Islet of Langerhans (tissue), 1 donor: ENCODE measurements around the gene DEPDC5.

Experiments
- FAIRE-seq: peaks from one replicate; lab custom pipeline; 2011; peaks lifted over from hg19 to GRCh38; lab: Jason Lieb, UNC

DEPDC5 gene

DNA sequence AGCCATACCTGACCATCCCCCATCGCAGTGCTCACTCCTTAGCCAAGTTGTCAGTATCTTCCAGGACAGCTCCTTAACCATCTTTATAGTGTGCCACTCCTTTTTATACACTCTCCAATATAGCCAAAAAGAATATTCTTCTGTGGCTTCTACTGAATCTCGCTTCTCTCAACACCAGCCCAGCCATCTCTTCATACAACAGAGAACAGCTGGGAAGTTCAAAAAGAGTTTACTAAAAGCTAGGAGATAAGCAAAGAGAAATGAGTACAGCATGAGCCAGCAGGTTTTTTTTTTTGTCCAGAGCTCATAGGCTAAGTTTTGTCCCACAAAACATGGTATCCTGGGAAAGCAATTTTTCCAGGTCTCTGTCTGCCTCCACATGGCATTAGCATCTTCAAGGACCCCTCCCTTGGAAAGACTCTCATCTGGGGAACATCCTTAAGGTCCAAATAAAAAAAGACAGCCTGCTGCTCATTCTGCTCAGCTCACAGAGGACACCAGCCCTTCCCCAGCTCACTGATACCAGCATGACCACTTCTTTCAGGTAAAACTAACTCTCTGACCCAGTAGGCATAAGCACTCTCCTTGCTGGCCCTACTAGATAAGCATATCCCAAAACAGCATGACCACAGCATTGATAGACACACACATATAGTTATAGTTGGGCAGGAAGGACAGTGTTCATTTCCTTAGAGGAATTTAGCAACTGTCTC lies 141.7 kb downstream of the DEPDC5 start:
- FAIRE-seq, result no peak

DNA sequence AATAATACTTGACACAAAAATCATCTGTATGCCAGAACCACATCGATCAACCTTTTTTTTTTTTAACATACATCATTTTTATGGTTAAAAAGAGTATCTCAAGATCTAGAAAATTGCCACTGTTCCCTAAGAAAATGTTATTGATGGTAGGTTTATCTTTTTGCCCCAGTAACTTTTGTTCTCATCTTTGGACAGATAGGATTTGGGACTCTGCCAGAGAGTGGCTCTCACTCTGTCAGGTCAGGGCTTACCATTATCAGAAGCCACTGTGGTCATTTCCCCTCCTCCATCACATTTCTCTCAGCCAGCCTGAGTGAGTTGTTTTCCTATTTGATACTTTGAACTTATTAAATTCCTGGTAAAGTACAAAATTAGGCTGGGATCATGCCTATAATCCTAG lies 142.7 kb downstream of the DEPDC5 start:
- FAIRE-seq, result no peak

DNA sequence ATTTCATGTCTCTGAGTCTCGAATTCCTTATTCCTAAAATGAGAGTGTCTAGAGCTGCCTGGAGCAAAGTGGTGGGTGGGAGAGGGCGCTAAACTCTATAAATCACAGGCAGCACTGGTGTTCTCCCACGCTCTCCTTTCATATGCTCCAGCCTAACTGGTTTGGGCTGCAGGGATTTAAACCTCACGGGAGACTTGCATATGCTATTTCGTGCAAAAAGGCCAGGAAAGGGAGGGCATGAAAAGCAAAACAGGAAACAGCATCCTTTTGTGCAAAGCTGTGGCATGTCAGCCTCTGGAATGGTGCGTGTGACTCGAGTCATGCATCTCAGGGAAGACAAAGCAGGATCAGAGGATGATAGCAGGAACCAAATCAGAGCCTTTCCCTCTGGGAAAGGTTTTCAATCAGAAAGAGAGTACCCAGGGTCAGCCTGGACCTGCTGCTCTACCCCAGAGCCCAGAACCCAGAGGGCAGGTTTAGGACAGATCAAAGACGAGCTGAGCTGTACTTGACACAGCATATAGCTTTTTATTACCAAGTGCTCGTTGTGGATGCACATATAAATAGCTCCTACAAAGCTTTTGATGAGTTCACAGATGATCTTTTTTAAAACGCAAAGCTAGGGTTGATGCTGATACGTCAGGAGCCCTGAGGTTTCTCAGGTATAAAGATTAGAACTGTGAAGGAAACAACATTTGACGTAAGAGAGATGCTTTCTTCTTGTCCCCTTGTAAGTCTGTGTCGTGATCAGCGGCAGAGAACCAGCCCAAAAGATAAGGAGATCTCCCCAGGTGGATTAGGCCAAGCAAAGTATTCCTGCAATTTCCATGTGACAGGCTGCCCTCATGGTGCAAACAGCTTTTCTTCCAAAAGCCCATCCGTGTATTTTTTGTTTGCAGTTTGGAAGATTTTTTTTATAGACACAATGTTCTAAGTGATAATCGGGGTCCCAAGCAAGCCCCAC lies 144.3 kb downstream of the DEPDC5 start:
- no peak for FAIRE-seq

DNA sequence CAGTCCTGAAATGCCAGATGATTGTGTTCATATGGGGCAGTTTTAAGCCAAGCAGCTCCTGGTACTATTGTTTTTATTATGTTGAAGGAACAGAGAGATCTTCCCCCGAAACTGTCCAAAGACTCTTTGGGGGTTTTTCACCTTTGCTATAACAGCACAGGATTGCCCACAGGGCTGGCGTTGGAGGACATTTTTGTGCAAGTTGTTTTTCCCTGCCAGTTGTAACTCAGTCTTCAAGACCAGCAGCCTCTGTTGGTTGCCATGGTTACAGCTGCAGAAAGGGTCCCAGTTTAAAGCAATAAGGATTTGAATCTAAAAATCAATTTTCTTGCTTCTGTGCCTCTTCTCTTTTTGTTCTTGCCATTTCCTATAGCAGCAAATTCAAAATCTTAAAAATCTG lies 145.1 kb downstream of the DEPDC5 start:
- no peak for FAIRE-seq

DNA sequence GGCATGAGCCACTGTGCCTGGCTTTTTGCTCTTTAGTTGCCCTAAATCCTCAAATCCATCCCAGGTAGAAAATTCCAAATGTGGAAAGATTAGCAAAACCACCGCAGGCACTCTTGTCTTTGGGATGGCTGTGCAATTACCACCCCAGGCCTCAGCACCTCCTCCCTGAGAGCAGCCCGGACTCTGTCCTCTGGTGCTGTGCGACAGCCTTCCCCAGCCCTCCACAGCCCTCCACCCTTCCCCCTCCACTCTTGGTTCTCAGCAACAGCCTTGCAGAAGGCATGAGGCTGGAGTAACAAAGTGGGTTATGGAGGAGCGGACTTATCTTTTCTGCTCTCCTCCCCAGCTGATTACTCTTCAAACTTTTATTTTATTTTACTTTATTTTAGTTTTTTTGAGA lies 145.8 kb downstream of the DEPDC5 start:
- FAIRE-seq, result no peak

DNA sequence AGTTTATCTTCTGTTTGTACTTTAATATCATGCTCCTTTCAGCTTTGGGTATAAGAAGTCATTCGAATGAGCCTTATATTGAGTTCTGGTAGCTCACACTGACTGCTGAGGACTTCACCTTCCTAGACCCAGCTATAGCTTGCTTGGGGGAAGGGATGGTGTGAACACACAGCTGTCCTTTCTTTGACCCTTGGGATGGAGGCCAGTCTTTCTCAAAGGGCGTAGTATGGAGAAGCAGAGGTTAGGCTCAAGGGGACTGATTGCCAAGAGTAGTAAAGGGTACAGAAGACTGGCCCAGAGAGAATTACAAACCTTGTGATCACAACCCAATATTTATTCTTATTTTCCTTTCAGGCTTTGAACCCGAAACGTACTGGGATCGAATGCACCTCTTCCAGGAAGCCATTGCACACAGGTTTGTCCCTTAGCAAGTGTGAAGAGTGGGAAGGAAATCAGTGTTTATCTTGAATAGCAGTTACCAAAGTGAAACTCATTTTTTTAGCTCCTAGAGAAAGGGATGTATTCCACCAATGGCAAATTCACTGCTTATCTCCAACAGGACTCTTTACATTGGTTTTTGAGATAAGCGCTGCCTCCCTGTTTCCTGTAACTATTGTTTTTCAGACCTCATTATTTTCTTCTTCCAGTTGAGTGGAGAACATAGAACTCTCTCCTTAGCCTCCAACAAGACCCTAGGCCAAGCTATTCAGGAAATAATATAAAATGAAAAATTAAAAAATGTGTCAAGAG lies 147.7 kb downstream of the DEPDC5 start:
- no peak for FAIRE-seq

DNA sequence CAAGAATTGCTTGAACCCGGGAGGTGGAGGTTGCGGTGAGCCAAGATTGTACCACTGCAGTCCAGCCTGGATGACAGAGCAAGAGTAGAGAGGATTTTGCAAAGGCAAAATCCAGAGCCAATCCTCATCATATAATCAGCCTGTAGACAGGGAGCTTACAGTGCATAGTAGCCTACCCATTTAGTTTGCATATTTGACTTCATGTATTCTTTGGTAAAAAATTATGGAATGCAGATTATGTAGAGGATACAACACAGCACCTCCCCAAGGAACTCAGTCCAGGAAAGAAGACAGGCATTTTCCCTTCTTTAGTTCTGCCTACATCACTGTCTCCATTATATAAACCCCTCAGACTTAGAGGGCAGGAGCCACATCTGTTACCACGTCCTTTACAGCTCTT lies 150.8 kb downstream of the DEPDC5 start:
- no peak for FAIRE-seq

DNA sequence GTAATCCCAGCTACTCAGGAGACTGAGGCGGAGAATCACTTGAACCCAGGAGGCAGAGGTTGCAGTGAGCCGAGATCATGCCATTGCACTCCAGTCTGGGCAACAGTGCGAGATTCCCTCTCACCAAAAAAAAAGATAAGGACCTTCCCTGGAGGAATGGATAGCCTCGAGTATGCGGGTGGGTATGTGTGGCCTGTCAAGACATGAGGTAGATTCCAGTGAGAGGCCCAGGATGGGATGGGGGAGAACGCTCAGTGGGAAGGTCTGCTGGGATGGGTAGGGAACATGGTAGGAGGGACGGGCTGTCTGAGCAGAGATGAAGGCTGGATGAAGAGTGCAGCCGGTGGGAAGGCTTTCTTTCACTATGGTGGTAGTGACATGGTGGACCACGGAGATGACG lies 151.5 kb downstream of the DEPDC5 start:
- FAIRE-seq, result no peak

DNA sequence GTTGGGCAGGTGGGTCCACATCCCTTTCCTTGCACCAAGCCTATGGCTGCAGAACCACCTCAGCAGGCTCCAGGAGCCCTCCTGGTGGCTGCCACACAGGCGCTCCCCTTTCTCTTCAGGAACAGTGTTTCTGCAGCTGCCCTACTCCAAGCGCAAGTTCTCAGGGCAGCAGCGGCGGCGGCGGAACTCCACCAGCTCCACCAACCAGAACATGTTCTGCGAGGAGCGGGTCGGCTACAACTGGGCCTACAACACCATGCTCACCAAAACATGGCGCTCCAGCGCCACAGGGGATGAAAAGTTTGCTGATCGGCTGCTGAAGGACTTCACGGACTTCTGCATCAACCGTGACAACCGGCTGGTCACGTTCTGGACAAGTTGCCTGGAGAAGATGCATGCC lies 152.3 kb downstream of the DEPDC5 start:
- FAIRE-seq, result no peak

DNA sequence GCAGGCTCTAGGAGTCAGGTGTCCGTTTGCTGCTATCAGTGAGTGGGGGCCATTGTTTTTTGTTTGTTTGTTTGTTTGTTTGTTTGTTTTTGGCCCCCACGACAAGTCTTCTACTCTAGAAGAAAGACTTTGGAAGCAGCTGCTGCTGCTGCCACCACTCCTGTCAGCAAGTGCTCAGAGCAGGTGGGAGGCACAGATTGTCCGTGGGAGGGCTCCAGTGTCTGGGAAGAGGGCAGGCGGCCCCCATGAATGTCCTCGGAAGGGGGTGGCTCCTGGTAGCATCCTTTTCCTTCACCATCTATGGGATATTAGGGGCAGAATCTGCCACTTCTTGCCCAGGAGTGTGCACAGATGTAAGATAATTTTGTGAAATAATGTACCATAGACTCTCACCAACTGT lies 152.8 kb downstream of the DEPDC5 start:
- FAIRE-seq, result no peak

DNA sequence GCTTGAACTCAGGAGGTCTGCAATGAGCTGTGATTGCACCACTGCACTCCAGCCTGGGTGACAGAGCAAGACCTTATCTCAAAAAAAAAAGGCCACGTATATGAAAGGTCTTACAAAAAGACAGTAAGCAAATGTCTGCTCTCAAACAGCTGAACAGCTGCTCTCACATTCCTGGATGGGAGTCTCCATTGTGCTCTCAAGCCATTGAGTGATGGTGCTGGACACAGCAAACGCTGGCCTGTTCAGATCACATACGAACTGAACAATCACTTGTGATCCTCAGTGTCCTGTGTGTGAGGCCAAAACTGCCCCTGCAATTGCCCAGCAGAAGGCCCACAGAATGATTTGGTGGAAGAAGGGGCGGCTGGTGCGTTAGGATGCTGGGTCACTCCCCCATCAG lies 156.2 kb downstream of the DEPDC5 start:
- no peak for FAIRE-seq

DNA sequence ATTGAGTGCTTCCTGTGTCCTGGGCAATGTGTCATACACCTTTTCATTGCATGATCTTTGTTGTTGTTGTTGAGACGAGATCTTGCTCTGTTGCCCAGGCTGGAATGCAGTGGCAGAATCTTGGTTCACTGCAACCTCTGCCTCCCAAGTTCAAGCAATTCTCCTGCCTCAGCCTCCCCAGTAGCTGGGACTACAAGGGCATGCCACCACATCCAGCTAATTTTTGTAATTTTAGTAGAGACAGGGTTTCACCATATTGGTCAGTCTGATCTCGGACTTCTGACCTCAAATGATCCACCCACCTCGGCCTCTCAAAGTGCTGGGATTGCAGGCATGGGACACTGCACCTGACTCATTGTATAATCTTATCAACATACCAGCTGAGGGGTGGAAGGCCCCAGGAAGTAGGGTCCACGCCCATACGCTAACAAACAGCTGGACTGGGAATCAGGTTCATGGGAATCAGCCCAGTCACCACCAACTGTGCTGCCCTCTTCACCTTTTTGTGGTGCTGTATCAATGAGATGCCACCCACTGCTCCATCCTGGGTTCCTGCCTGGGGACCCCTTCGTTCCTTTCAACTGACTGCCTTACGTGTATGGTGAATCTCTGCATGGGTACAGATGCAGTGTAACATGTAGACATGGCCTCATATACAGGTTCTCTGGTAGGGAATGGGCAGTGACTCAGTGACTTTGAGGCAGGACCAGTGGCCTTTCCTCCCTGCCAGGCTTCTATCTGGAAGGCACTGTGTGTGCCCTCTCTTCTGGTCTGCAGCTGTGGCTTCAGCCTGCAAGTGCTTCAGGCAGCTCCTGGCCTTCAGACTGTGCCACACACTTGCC lies 158.0 kb downstream of the DEPDC5 start:
- FAIRE-seq, result no peak

DNA sequence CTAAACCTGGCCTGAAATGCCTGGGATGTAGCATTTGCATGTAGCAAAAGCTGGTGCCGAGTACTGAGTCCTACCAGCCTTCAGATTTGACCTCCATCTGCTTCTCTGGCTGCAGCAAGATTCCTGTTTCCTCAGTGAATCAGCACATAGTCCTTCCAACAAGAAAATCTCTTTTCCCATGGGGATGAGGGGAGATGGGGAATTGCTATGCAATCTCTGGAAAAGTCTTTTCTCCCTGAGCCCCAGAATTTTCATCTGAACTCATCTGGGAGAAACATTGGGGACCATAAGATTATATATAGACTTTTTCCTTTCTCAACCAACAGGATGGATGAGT lies 158.6 kb downstream of the DEPDC5 start:
- no peak for FAIRE-seq

DNA sequence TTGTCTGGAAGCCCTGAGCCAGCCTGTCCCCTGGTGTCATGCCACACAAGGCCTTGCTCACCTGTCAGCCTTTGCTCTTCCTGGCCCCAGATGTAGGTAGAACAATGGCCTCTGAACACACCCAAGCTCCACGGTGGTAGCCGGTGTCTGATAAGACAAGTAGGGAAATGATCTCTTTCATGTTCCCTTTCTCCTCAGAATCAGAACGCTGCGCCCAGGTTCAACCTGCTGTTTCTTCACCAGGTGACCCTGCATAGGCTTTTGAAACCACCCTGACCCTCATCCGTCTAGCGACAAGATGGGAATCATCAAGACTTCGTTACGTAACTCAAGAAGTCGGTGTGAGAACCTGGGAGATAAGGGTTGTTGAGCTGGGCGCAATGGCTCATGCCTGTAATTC lies 161.8 kb downstream of the DEPDC5 start:
- no peak for FAIRE-seq

DNA sequence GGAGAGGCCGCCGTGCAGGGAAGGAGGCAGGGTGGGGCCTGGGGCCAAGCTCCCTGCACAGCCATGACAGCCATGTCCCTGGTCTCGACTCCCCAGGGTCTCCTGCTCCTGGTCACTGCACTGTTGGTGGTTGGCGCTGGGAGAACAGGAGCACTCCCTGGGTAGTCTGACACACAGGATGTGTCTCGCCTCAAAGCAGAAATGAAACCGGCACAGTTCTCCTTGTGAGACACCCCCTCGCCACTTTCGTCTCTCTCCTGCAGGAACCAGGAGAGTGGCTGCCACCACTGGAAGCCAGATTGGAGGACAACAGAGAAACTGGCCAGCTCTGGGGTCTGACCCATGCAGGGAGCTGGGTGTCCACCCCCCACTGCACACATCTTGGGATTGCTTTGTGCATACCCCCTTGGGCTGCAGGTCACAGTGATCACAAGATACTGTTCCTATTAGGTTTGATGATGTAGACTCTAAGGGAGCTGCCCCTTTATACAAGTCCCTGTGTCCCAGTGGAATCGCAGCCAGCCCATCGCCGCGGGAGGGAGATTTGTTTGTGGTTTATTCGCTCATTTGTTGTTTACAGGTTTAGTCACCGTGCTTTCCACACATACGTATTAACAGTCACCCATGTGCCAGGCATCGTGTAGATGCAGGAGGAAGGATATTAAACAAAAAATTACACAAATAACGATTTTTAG lies 163.6 kb downstream of the DEPDC5 start:
- no peak for FAIRE-seq

DNA sequence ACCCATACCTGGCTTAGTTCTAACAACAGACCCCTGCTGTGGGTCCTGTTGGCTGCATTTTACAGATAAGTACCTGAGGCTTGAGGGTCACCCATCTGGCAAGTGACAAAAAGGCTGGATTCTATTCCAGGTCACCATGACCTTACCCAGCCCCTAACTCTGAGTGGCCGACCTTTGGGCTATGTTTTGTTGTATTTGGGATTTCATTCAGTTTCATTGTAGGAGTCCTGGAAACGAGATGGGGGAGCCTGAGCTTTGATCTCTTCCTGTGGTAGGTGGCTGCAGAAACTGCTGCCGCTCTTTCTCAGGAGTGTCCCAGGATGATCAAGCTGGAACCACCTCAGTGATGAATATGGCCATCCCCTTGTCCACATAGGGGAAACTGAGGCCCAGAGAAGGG lies 165.9 kb downstream of the DEPDC5 start:
- no peak for FAIRE-seq

DNA sequence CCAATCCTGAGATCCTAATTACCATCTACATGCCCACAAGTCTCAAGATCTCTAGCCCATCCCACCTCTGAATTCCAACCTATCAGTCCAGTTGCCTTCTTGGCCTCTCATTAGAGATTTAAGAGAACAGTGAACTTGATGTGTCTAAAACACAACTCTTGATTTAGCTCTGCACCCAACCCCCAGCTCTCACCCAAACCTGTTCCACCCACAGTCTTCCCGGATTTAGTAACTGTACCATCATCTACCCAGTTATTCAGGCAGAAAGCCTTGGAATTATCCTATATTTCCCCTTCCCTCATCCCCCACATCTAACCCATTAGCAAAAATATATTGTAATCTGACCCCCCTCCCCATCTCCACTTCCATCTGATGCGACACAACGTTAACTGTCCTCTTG lies 166.5 kb downstream of the DEPDC5 start:
- FAIRE-seq, result no peak

DNA sequence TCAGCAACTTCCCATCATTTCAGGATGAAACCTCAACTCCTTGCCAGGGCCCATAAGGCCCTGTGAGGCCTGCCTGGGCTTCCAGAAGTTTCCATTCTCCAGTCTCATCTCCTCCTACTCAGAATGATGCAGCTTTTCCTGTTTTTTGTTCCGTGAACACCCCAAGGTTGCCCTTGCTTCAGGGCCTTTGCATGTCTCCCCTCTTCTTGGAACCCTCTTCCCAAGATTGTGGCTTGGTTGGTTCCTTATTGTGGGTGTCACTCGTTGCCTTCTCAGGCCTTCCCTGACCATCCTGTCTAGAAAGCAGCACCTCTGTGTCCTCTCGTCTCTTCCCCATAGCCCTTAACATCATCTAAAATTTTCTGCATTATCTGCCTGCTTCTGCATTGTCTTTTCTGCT lies 167.3 kb downstream of the DEPDC5 start:
- FAIRE-seq, result no peak

DNA sequence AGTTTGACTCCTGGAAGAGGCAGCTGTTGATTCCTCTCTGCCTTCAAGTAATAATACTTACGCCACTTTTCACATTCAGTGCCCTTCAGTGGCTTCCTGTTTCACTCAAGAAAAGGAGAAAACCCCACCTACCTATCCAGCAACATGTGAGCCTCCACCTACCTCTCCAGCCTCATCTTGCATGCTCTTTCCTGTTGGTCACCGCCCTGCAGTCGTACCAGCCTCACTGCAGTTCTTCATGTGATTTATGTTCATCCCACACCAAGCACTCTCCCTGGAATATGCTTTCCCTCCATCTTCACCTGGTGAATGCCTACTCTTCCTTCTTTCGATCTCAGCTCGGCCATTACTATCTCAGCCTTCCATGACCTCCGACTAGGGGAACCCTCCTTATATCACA lies 168.7 kb downstream of the DEPDC5 start:
- no peak for FAIRE-seq

DNA sequence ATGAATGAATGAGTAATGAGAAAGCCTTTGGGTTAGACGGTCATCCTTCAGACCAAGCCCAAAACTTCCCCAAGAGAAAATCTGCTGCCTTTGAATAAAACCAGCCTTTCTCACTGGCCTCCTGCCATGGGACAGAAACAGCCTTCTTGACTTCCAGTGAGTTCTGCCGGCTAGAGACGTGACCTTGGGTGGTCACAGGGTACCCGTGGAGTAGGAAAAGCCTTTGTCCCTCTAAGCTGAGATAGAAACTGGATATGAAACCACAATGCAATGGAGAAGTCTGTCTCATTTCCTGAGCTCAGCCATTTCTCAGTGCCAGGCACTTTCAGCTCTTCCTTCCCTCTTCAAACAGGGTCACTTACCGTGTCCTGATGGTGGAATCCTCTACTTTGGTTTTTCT lies 169.3 kb downstream of the DEPDC5 start:
- no peak for FAIRE-seq

DNA sequence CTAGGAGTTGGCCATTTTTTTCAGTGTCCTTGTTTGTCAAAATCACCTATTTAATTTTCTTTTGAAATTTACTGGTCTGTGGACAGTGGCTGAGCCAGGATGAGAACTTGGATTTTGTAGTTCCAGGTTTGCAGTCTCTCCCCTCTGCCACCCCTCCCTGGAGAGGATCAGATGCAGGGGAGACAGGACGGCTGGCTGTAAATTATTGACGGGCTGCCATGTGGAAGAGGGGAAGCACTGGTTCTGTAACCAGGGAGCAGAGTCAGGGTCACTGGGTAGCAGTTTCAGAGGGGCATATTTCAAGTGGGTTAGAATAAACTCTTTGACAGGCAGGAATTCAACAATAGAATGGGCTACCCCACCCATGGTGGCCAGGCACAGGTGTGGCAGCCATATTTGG lies 169.9 kb downstream of the DEPDC5 start:
- FAIRE-seq, result no peak

DNA sequence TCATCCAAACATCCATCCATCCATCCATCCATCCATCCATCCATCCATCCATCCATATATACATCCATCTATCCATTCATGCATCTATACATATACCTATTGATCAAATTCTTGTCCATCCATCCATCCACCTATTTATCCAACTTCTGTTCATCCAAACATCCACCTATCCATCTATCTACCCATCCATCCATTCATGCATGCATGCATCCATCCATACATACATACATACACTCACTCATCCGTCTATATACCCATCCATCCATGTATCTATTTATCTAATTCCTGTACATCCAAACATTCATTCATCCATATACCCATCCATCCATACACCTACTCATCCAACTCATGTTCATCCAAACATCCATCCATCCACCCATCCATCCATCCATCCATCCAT lies 171.2 kb downstream of the DEPDC5 start:
- FAIRE-seq, result no peak
